GM20000 (cell line): ENCODE measurements around the gene CEMIP2.

ENCODE experiments used
- DNase-seq: peaks from one replicate; pipeline ENCODE4 v3.0.0; 2012; ENCODE audit warnings: low spot score
- CTCF ChIP-seq: IDR thresholded peaks from 2 replicates; pipeline ENCODE4 v1.5.1; 2012; ENCODE audit warnings: mild to moderate bottlenecking, control low read depth; ENCODE audit errors: extremely low read depth, missing control alignments

CEMIP2 gene

DNA sequence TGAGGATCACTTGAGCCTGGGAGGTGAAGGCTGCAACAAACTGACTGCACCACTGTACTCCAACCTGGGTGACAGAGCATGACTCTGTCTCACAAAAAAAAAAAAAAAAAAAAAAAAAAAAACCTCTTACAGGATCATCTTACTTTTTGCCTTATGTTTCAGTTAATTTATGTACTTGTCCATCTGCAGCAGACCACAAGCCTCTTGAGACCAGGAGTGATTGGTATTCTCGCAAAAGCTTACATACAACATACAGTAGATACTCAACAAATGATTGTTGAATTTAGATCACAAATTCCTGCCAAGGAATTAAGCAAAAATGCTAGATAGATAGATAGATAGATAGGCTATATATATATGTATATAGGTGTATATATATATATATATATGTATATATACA lies 12.4 kb downstream of the CEMIP2 start:
- TF ChIP-seq CTCF: no peak
- no peak for DNase-seq

GRCh38 chr9:71755230-71755629 lies 13.1 kb downstream of the CEMIP2 start:
- no peak for TF ChIP-seq CTCF
- no peak for DNase-seq

DNA sequence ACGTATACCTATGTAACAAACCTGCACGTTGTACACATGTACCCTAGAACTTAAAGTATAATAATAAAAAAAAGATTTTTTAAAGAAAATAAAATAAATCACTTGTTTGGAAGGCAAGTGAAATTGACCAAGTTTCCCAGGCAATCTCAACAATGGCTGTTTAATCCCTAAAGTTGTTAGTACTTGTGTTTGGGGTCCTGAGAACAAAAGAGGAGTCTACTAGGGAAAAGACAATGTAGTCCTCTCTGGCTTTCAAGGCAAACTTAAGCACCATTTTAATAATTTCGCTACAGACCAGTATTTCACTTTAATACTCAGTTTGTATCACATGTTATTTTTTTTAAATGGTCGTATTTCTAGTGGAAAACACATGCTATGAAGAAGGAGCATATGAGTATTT lies 14.2 kb downstream of the CEMIP2 start:
- TF ChIP-seq CTCF: no peak
- DNase-seq: no peak

- no peak for DNase-seq
- TF ChIP-seq CTCF: no peak
These were observed 15.4 kb downstream of the CEMIP2 start for GRCh38 chr9:71752928-71753327.

- DNase-seq: no peak
- no peak for TF ChIP-seq CTCF
These were observed 16.0 kb downstream of the CEMIP2 start for GRCh38 chr9:71752352-71752751.

DNA sequence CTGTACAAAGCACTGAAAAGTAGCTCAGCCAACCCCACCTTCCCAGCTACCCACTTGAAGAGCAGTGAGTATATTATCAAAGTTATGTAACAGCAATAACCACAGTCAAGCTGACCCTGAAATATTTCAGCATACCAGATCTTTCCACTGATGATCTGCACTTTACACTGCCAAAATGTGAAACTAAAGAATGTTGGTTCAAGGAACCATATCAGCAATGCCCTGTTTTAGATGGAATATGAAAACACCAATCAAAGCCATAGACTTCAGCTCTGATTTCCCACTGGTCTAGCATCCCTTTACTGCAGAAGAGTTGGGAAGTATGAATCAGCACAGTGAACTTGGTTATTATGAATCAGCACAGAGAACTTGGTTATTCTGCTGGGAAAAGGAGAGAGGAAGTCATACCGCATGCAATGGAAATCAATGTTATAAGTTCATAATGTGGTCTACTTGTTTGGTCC lies 20.0 kb downstream of the CEMIP2 start:
- no peak for DNase-seq
- TF ChIP-seq CTCF: no peak

DNA sequence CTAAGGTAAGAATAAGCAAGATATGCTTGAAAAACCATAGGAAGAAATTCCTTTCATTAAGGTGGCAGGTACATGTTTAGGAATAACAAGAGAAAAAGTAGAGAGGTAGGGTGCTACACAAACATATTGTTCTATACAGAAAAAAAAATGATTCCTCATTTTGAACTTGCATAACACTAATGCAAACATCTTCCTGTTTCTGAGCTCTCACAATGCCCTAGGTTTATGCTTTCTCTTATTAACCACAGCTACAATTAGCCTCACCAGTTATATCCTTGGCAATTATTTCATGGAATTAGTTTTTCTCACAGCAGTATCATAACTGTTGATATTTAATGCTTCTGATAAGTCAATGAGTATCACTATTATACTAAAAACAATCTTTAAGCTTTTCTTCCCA lies 20.7 kb downstream of the CEMIP2 start:
- no peak for TF ChIP-seq CTCF
- no peak for DNase-seq
